Ovary (tissue), 9 donors: Measurements from ENCODE around the gene PDZRN3. TPM values are rescaled to one million over a fixed set of nuclear protein-coding genes. Genes with fewer than 3 reads are reported as not detected.
A peak's percentile ranks its signal among the peaks of the same experiment; 100 is the strongest.

Source experiments
- DNase-seq, 5 donors: peaks; one replicate each; pipeline ENCODE4 v3.0.0-alpha.2; 2019 to 2020
- H3K27ac ChIP-seq, 2 donors: fragments of 200-600 bp; one replicate each; pipeline versions ENCODE4 v1.5.1 to v1.8.0; 2019 to 2022
- H3K27me3 ChIP-seq: fragments of 200-600 bp; one replicate; pipeline ENCODE4 v1.8.0; 2022
- H3K36me3 ChIP-seq: fragments of 200-600 bp; sonication (generic); one replicate; pipeline ENCODE4 v1.5.1; 2019
- H3K4me1 ChIP-seq: one replicate; pipeline ENCODE4 v1.8.1; 2013; ENCODE audit warnings: mild to moderate bottlenecking, moderate library complexity; ENCODE audit not compliant: insufficient read depth
- H3K4me3 ChIP-seq: fragments of 200-600 bp; sonication (generic); one replicate; pipeline ENCODE4 v1.5.1; 2017
- H3K9me3 ChIP-seq, 2 donors: fragments of 200-600 bp in 1 of 2; sonication (generic) in 1 of 2; one replicate each; pipeline versions ENCODE4 v1.5.1 to v1.8.1; 2013 to 2019; ENCODE audit warnings: mild to moderate bottlenecking in 1 of 2, moderate library complexity in 1 of 2
- CTCF ChIP-seq, 3 donors: fragments of 450-650 bp in 2 of 3; fragments of 200-600 bp in 1 of 3; IDR thresholded peaks; one replicate each; pipeline versions ENCODE4 v1.5.1 to v1.8.0; 2016 to 2022; ENCODE audit warnings: antibody characterized with exemption in 3 of 3, mild to moderate bottlenecking in 1 of 3
- EP300 ChIP-seq: sonication (generic); formaldehyde crosslinking; IDR thresholded peaks from one replicate; pipeline ENCODE4 v1.6.1; 2017; ENCODE audit warnings: antibody characterized with exemption
- POLR2A ChIP-seq: fragments of 450-650 bp; IDR thresholded peaks from one replicate; pipeline ENCODE4 v1.6.1; 2017; ENCODE audit warnings: antibody characterized with exemption, mild to moderate bottlenecking, moderate library complexity
- WGBS, 3 donors: extraction: QIAGEN DNeasy Blood & Tissue Kit in 1 of 3; methylation state at CpG; one replicate each; pipeline versions ENCODE4 v1.1.5 to v1.1.7; 2013 to 2017; 5-methylcytosine and 5-hydroxymethylcytosine counted together
- intact Hi-C, 4 donors: fragments of 100-400 bp; cut with DNase I; formaldehyde crosslinking; loops; one replicate each; pipeline versions ENCODE4 v1.11.0 to v1.15.1; 2022 to 2023
- polyA plus RNA-seq, 2 donors: library from polyadenylated mRNA; stranded (reverse); fragments of 200-250 nt in 1 of 2; fragments of 350-450 nt in 1 of 2; fragmentation: Illumina TruSeq in 1 of 2; extraction: RNeasy Lipid Tissue Mini Kit (QIAGEN cat#74804) in 1 of 2; gene quantifications; one replicate each; pipeline ENCODE4 v1.2.3, GENCODE V29; 2013 to 2014
- total RNA-seq, 7 donors: library from RNA; depleted of rRNA in 2 of 7; stranded (reverse); fragments of >200 nt in 2 of 7; fragmentation: NEBNext Ultra II Directional in 3 of 7; extraction: Animal tissue kit (Norgen Biotek cat#: 25700) in 3 of 7; gene quantifications; one replicate each; pipeline versions ENCODE4 v1.1.0 to v1.2.4, GENCODE V29; 2016 to 2023
- donor health status: DM: no; HTN: no; CAD: no; lungs with moderate emphysema.
- donor health status: DM: no; HTN: no; CAD: no.
- donor health status: Bipolar disorder and iron deficiency.
- donor health status: DM: yes; HTN: yes; CAD: no.
- donor health status: DM: no; HTN: no; CAD: no.
- donor health status: DM: yes; HTN: yes; CAD: no.

The PDZRN3 gene
- total and polyA plus RNA-seq, 9 donors = 68.1 to 161 (median 102) TPM

- H3K4me3 ChIP-seq = no peak overlapping the region
- H3K36me3 ChIP-seq = no peaks in the 10 kb centered on the region
- no peak for DNase-seq
- intact Hi-C loops = no loop called here
- H3K4me1 ChIP-seq = peaks cover 36% of the 10 kb centered on the region
- 13 to 22% (median 15%) methylated on average over 4 of the region's 4 CpGs for WGBS, 3 donors
- H3K27me3 ChIP-seq = no peaks in the 10 kb centered on the region
- TF ChIP-seq CTCF (IDR thresholded peaks at IDR 0.05) (no peak), POLR2A (no peak)
- H3K9me3 ChIP-seq = no peaks in the 10 kb centered on the region
- H3K27ac ChIP-seq = peak overlapping the region; percentile 31 to 37
Measured at GRCh38 chr3:73405853-73406252, 218.9 kb downstream of the PDZRN3 start.

- H3K9me3 ChIP-seq = no peaks in the 10 kb centered on the region
- TF ChIP-seq CTCF (IDR thresholded peaks at IDR 0.05) (no peak), POLR2A (no peak), EP300 (no peak)
- peak overlapping the region in 1 of 2 donors; percentile 37 for H3K27ac ChIP-seq
- H3K36me3 ChIP-seq = no peaks in the 10 kb centered on the region
- 83 to 92% (median 87%) methylated on average over 4 of the region's 4 CpGs for WGBS, 3 donors
- no peaks in the 10 kb centered on the region for H3K27me3 ChIP-seq
- intact Hi-C loops = no loop called here
- no peak for DNase-seq
- H3K4me1 ChIP-seq = peaks cover 34% of the 10 kb centered on the region
- no peak overlapping the region for H3K4me3 ChIP-seq
Measured at GRCh38 chr3:73405000-73405399, 219.7 kb downstream of the PDZRN3 start.

- H3K9me3 ChIP-seq = no peaks in the 10 kb centered on the region
- TF ChIP-seq EP300 = no peak
- no peak for TF ChIP-seq CTCF (IDR thresholded peaks at IDR 0.05)
- no peak for TF ChIP-seq POLR2A
- intact Hi-C loops = no loop called here
- H3K27ac ChIP-seq = peak overlapping the region in 1 of 2 donors; percentile 37
- H3K4me3 ChIP-seq = no peak overlapping the region
- no peak for DNase-seq
- whole genome bisulfite sequencing, 3 donors = 40 to 58% (median 57%) methylated on average over 5 of the region's 5 CpGs
- no peaks in the 10 kb centered on the region for H3K36me3 ChIP-seq
- no peaks in the 10 kb centered on the region for H3K27me3 ChIP-seq
- peaks cover 33% of the 10 kb centered on the region for H3K4me1 ChIP-seq
Measured at GRCh38 chr3:73404435-73404834, 220.3 kb downstream of the PDZRN3 start.

GRCh38 chr3:73403444-73403843 lies 221.3 kb downstream of the PDZRN3 start:
- intact Hi-C loops = no loop called here
- 96 to 97% (median 97%) methylated on average over 3 of the region's 3 CpGs for WGBS, 3 donors
- TF ChIP-seq EP300 (no peak), POLR2A (no peak), CTCF (IDR thresholded peaks at IDR 0.05) (no peak)
- H3K4me1 ChIP-seq = peaks cover 32% of the 10 kb centered on the region
- H3K27me3 ChIP-seq = no peaks in the 10 kb centered on the region
- H3K36me3 ChIP-seq = no peaks in the 10 kb centered on the region
- H3K9me3 ChIP-seq = no peaks in the 10 kb centered on the region
- H3K27ac ChIP-seq = no peak overlapping the region
- H3K4me3 ChIP-seq = no peak overlapping the region
- no peak for DNase-seq
